Activated CD4-positive, CD25-positive, alpha-beta regulatory T cell treated with anti-CD3 and anti-CD28 coated beads, Interleukin-2, amount 50 U/mL, for 16 hours (primary cell): ENCODE measurements around the gene POLR3K.

ENCODE experiments used
- DNase-seq: peaks from one replicate; pipeline ENCODE4 v3.0.0-alpha.2; 2020; ENCODE audit warnings: low read depth, low spot score

POLR3K gene

GRCh38 chr16:53346-54236, at the start of gene POLR3K, which contains the start of gene SNRNP25:
Gene POLR3K (minus strand): TSS chr16:53608. CDS start chr16:53586, 22 bp downstream.
Gene SNRNP25 (plus strand): TSS chr16:53828. CDS start chr16:54017, 189 bp downstream.
- DNase-seq = peak; percentile 96

DNA sequence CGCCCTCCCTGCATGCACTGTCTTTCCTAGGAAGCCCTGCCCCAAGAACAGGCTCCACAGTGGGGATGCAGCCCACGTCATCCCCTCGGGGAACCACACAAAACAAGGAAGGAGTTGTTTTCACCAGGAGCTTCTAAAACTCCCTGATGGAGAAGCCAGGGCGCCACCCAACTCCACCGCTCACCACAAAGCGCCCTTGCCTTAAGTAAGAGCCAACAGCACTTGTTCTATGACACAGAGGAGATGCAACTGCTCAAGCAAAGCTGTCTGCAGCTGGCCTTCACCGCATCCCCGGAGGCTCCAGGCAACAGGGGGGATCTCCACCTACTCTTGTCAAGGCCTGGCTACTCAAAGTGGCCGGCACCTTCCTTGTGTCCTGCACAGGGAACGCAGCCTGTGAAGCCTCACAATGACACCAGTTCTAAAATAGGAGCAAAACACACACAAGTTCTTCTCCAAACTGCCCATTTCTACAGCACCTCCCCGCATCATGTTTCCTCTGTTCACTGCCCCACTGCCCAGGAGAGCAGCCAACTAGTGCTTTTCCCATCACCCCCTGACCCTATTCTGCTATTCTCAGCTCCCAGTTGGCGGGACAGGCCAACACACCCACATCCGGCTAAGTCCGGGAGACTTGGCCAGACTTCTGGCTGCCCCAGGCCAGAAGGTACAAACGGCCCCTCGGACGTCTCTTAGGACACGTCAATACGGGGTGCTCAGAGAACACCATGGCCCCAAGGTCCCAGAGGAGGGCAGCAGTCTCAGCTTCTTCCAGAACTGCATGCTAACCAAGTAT, 48.9 kb upstream of the POLR3K start:
- DNase-seq = no peak

- DNase-seq = no peak
Measured at GRCh38 chr16:101586-101985, 48.2 kb upstream of the POLR3K start.

- DNase-seq = no peak
Measured at GRCh38 chr16:100989-101388, 47.6 kb upstream of the POLR3K start.

GRCh38 chr16:97822-98221, 44.4 kb upstream of the POLR3K start:
- DNase-seq = no peak

DNA sequence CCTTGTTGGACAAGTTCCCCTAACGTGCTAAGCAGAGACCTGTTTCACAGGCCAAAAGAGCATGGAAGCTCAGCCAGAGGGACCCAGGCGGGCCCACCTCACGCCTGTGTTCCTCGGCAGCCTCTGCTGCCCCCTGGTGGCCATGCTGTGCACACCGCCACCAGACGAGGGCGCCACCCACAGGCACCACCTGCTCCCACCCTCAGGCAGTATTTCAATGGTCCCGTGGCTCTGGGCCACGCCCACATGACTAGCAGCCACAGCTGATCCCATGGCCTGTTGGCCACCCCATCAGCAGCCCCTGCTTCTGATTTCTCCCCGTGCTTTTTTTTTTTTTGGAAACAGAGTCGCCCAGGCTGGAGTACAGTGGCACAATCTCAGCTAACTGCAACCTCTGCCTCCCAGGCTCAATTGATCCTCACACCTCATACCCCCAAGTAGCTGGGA, 43.5 kb upstream of the POLR3K start:
- DNase-seq = peak; percentile 78

DNA sequence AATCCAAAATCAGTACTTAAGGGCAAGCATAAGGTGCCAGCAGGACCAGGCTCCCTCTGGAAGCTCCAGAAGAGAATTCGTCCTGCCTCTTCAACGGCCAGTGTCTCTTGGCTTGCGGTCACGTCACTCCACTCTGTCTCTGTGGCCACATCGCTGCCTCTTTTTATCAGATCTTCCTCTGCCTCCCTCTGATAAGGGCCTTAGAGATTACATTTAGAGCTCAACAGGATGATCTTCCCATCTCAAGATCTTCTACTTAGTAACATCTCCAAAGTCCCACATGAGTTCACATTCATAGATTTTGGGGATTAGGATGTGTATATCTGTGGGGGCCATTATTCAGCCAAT, 41.5 kb upstream of the POLR3K start:
- DNase-seq = no peak

GRCh38 chr16:92431-93339, 39.3 kb upstream of the POLR3K start:
- DNase-seq = no peak

- DNase-seq = no peak
Measured at GRCh38 chr16:91484-91883, 38.1 kb upstream of the POLR3K start.

DNA sequence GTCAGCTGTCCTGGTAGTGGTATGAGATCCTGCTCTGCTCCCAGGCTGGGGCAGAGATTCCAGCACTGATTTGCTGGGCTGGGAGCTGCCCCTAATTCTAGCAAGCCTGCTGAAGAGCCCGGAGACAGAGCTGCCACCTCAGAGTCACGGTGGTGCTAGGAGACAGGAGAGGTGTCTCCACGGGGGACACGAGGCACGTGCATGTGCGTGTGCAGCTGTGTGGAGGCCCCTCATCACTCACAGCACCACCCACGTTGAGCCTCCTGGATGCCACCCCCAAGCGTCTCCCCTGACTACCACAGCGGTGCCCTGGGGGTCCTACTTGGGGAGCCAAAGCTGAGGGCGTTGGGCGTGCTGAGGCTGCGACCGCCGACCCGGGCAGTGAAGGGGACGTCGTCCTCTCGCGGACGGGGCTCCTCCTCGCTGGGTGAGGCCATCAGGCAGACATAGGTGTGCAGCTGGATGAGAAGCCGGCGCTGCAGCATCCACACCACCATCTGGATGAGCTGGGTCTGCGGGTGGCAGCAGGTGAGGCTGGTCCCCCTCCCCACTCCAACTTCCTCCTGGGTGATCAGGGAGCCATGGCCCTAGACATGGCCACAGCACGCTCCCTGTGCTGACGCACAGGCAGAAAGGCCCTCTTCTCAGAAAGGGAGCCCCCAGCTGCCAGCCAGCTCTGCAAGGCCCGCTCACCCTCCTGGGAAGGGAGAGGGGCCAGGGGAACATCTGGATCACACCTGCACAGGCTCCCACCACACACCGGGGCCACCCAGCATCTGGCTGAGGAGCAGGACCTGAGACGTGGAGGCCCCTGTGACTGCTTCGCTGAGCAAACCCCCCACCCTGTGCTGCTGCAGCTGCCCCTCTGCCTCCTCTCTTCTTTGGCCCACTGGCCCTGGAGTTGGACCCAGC, 36.2 kb upstream of the POLR3K start:
- DNase-seq = no peak

DNA sequence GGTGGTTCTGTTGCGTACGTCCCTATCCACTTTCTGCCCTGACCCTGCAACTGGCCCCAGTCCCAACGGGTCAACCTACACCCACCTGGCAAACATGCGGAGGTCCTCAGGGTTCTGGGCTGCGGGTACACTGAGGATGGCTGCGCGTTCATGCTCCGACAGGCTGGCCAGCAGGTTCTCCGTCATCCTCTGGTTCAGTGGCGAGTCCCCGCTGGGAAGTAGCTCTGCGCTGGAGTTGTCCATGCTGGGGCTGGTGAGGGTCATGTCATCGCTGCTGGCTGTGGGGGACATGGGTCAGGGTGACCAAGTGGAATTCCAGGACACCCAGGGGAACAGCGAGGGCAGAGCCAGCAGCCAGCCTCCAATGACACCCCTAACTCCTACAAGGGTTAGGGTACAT, 35.2 kb upstream of the POLR3K start:
- DNase-seq = no peak

- no peak for DNase-seq
Measured at GRCh38 chr16:86483-86952, 33.1 kb upstream of the POLR3K start.

- DNase-seq = no peak
Measured at GRCh38 chr16:85865-86264, 32.5 kb upstream of the POLR3K start.

GRCh38 chr16:85407-85782, 32.0 kb upstream of the POLR3K start:
- DNase-seq = no peak

- DNase-seq = no peak
Measured at GRCh38 chr16:84718-85406, 31.5 kb upstream of the POLR3K start.

GRCh38 chr16:83781-84615, 30.6 kb upstream of the POLR3K start:
- DNase-seq = no peak

GRCh38 chr16:83060-83603, 29.7 kb upstream of the POLR3K start:
- no peak for DNase-seq

- no peak for DNase-seq
Measured at GRCh38 chr16:79151-80054, 26.0 kb upstream of the POLR3K start.
